BJ (cell line): ENCODE measurements around the gene PCGF2. TPM values are rescaled to one million over a fixed set of nuclear protein-coding genes. Genes with fewer than 3 reads are reported as not detected.

Experiments
- CTCF ChIA-PET: fragments of 350-600 bp; formaldehyde crosslinking; extraction: SDS; loops from one replicate; lab custom pipeline; 2021; ENCODE audit warnings: antibody characterized with exemption, inconsistent platforms; lab: Yijun Ruan, JAX
- POLR2A ChIA-PET: fragments of 300-600 bp; sonication (Branson Sonifier 250); formaldehyde crosslinking; extraction: SDS; loops from one replicate; lab custom pipeline; 2021; ENCODE audit warnings: antibody characterized with exemption; lab: Charles Lee
- DNase-seq: peaks from one replicate; pipeline ENCODE4 v3.0.0-alpha.2; 2011; ENCODE audit warnings: low read depth
- H3K27me3 ChIP-seq: 2 replicates; pipeline ENCODE4 v1.6.0; 2011; ENCODE audit warnings: low read length; ENCODE audit not compliant: control insufficient read depth, insufficient read depth
- H3K36me3 ChIP-seq: 2 replicates; pipeline ENCODE4 v1.5.1; 2011; ENCODE audit warnings: low read length; ENCODE audit not compliant: control insufficient read depth, insufficient read depth
- H3K4me3 ChIP-seq: 2 replicates; pipeline ENCODE4 v1.5.1; 2011; ENCODE audit warnings: low read depth, mild to moderate bottlenecking, control low read depth, low read length
- polyA plus RNA-seq: library from polyadenylated mRNA; depleted of rRNA; stranded (reverse); fragments of >200 nt; gene quantifications from 2 replicates; pipeline ENCODE4 v1.2.3, GENCODE V29; 2011
- TF ChIP-seq, protein P1 (sequence below): IDR thresholded peaks from 2 replicates; pipeline ENCODE4 v1.5.1; 2011; ENCODE audit warnings: low read depth, mild to moderate bottlenecking, control low read depth, inconsistent platforms, low read length, moderate library complexity; ENCODE audit not compliant: insufficient read depth

The PCGF2 gene
- polyA plus RNA-seq, 1 experiment = 27.6 TPM

DNA sequence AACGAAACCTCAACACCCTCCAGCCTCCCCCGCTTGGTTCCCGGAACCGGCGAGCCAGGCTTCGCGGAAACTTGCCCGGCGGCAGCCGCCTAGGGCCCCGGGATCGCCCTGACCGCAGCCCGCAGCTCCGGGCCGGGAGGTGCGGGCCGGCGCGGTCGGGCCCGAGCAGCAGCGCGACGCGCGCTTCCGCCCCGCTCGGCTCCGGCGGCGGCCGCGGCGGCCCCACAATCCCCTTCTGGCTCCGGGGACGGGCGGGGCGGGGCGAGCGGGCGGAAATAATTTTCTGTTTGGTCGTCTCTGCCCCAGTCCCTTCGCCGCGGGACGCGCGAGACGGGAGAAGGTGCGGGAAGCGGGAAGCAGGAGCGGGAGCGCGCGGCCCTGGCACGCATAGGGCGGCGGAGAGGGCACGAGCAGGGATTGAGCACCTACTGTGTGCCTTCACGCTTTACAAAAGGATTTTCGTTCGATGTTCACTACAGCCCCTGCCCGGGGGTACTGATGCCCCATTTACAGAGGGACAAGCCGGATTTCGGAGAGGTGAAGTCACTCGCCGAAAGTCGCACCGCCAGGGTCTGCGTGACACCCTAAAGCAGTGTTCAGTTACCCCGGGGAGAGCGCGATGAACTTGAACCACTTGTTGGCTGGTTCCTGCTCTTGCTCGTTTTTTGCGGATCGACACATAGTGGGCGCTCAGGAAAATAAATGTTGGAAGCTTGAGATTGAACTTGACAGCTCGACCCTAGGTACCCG, 45.8 kb downstream of the PCGF2 start:
- Histone ChIP-seq H3K27me3 (no peaks in the 10 kb centered on the region; the same call in none of the 2 replicates), H3K36me3 (no peaks in the 10 kb centered on the region), H3K4me3 (peak overlapping the region; percentile 76)
- TF ChIP-seq, protein P1, sequence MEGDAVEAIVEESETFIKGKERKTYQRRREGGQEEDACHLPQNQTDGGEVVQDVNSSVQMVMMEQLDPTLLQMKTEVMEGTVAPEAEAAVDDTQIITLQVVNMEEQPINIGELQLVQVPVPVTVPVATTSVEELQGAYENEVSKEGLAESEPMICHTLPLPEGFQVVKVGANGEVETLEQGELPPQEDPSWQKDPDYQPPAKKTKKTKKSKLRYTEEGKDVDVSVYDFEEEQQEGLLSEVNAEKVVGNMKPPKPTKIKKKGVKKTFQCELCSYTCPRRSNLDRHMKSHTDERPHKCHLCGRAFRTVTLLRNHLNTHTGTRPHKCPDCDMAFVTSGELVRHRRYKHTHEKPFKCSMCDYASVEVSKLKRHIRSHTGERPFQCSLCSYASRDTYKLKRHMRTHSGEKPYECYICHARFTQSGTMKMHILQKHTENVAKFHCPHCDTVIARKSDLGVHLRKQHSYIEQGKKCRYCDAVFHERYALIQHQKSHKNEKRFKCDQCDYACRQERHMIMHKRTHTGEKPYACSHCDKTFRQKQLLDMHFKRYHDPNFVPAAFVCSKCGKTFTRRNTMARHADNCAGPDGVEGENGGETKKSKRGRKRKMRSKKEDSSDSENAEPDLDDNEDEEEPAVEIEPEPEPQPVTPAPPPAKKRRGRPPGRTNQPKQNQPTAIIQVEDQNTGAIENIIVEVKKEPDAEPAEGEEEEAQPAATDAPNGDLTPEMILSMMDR = no peak
- ChIA-PET CTCF (interaction anchor here (1.0 to 1.5 kb wide), 2 partner anchors 15 to 25 kb away, joined by 3 read pairs; no protein-coding TSS in a partner anchor), POLR2A (no interaction called here)
- no peak for DNase-seq

DNA sequence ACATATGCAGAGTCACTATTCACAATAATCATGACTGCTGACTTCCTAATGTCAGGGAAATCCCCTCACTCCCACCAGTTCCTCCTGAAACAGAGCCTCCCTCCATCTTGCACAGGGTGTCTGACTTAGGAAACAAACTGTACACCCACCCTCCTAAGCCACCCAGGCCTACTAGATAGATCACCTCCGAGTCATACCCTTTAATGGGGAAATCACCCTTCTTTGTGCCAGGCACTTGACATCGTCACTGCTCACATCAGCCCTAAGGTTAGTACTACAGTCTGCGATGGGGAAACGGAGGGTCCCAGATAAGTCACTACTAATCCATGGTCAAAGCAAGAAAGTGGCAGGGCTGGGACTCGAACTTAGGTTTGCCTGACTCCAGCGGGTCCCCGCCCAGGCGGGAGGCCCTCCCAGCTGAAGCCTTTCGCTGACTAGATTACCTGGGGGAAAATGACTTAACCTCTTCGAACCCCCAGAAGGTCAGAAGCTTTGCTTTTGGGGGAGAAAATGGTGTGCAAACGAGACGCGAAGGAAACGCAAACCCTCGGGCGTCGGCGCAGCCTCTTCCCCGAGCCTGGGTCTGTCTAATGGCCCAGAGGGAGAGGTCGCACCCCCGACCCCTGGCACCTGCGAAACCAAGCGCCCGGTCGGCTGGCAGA, 46.5 kb downstream of the PCGF2 start:
- TF ChIP-seq, protein P1 = no peak
- Histone ChIP-seq H3K4me3 (peak overlapping the region; percentile 76), H3K27me3 (no peaks in the 10 kb centered on the region; the same call in none of the 2 replicates), H3K36me3 (no peaks in the 10 kb centered on the region)
- no peak for DNase-seq
- POLR2A ChIA-PET = no interaction called here
- CTCF ChIA-PET = interaction anchor here (1.0 to 1.5 kb wide), 2 partner anchors 14 to 25 kb away, joined by 3 read pairs; no protein-coding TSS in a partner anchor

DNA sequence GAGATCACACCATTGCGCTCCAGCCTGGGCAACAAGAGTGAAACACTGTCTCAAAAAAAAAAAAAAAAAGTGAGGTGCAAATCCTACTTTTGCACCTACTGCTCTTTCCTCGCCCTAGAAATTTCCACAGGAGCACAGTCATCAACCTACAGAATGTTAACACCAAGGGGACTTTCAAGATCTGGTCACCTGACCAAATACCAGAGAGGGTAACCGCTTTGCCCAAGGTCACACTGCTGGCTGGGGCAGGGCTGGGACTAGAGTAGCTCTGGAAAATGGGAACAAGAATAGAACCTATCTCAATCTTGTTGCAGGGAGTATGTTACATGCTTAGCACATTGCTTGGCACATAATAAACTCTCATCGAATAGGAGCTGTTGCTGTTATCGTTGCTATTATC, 49.4 kb downstream of the PCGF2 start:
- no peak overlapping the region for H3K4me3 ChIP-seq
- POLR2A ChIA-PET = no interaction called here
- TF ChIP-seq, protein P1 = no peak
- DNase-seq = no peak
- CTCF ChIA-PET = no interaction called here
- H3K27me3 ChIP-seq = no peaks in the 10 kb centered on the region; the same call in none of the 2 replicates
- H3K36me3 ChIP-seq = no peaks in the 10 kb centered on the region

DNA sequence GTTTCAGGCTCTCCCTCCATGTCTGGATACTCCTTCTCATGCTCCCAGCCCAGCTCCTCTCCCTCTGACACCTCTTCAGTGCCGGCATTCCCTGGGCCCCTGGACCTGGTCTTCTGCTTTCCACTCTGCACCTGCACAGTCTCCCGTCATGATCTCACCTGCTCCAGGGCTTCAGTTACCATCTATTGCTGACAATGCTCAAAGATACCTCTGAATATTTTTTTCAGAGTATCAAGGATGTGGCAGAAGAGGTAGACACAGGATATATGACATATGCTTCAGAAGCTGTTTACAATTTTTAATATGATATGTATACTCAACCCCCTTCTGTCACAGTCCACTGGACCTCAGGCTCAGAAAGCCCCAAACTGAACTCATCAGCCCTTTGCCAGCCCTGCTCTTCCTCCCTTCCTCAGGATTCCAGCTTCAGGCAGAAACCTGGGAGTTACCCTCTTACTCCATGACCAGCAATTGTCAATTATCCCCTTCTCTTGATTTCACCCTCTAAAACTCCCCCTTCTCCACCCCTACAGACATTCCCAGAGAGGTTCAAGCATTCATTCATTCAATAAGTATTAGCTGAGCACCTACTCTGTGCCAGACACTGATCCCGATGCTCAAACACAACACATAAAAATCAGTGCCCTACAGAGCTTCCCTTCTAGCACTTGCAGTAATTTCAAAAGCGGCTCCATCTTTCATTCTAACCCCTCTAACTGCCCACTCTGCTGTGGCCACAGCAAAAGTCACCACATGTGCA, 50.9 kb downstream of the PCGF2 start:
- Histone ChIP-seq H3K4me3 (no peak overlapping the region), H3K36me3 (no peaks in the 10 kb centered on the region), H3K27me3 (no peaks in the 10 kb centered on the region; the same call in none of the 2 replicates)
- no peak for DNase-seq
- ChIA-PET POLR2A (no interaction called here), CTCF (interaction anchor here (0.7 to 1.4 kb wide), 3 partner anchors 9 to 20 kb away, joined by 3 to 4 read pairs (median 4); no protein-coding TSS in a partner anchor)
- TF ChIP-seq, protein P1 = no peak
